ENCODE results near the gene IQCF2. TPM values are rescaled to one million over a fixed set of nuclear protein-coding genes. Genes with fewer than 3 reads are reported as not detected.

The IQCF2 gene
- total RNA-seq, 1 donor, result not detected

GRCh38 chr3:51816723-51817122 is 44.7 kb upstream of the IQCF2 start:
- H3K79me2 ChIP-seq (ENCODE audit: insufficient read depth, low read length), result no peaks in the 10 kb centered on the region
- H2AFZ ChIP-seq (ENCODE audit: low read length), result no peak overlapping the region
- no peaks in the 10 kb centered on the region for H3K36me3 ChIP-seq (ENCODE audit: insufficient read depth, low read length)
- TF ChIP-seq CTCF (IDR thresholded peaks at IDR 0.05; ENCODE audit: extremely low read depth, low read depth, low read length), result no peak
- no peaks in the 10 kb centered on the region for H3K27me3 ChIP-seq (ENCODE audit: insufficient read depth, low read length)
- H3K4me2 ChIP-seq (ENCODE audit: insufficient read depth, low read length), result no peak overlapping the region
- no peak overlapping the region for H3K4me3 ChIP-seq (ENCODE audit: insufficient read depth, low read length)
- no peaks in the 10 kb centered on the region for H3K4me1 ChIP-seq (ENCODE audit: insufficient read depth, low read length)
- DNase-seq (ENCODE audit: insufficient read length, low spot score, missing footprints), result no peak
- H4K20me1 ChIP-seq (ENCODE audit: insufficient read depth, low read length), result no peaks in the 10 kb centered on the region
- H3K9me3 ChIP-seq (ENCODE audit: low read depth, low read length), result no peaks in the 10 kb centered on the region
- H3K27ac ChIP-seq (ENCODE audit: low read depth, low read length), result no peak overlapping the region

GRCh38 chr3:51817375-51817774 is 44.0 kb upstream of the IQCF2 start:
- Histone ChIP-seq H2AFZ (ENCODE audit: low read length) (no peak overlapping the region), H3K4me1 (ENCODE audit: insufficient read depth, low read length) (no peaks in the 10 kb centered on the region), H3K36me3 (ENCODE audit: insufficient read depth, low read length) (no peaks in the 10 kb centered on the region), H3K9me3 (ENCODE audit: low read depth, low read length) (no peaks in the 10 kb centered on the region), H3K27ac (ENCODE audit: low read depth, low read length) (no peak overlapping the region), H4K20me1 (ENCODE audit: insufficient read depth, low read length) (no peaks in the 10 kb centered on the region), H3K4me2 (ENCODE audit: insufficient read depth, low read length) (no peak overlapping the region), H3K27me3 (ENCODE audit: insufficient read depth, low read length) (no peaks in the 10 kb centered on the region), H3K4me3 (ENCODE audit: insufficient read depth, low read length) (no peak overlapping the region), H3K79me2 (ENCODE audit: insufficient read depth, low read length) (no peaks in the 10 kb centered on the region)
- TF ChIP-seq CTCF (IDR thresholded peaks at IDR 0.05; ENCODE audit: extremely low read depth, low read depth, low read length), result no peak
- DNase-seq (ENCODE audit: insufficient read length, low spot score, missing footprints), result no peak

- Histone ChIP-seq H3K27me3 (ENCODE audit: insufficient read depth, low read length) (no peaks in the 10 kb centered on the region), H3K4me1 (ENCODE audit: insufficient read depth, low read length) (no peaks in the 10 kb centered on the region), H3K27ac (ENCODE audit: low read depth, low read length) (no peak overlapping the region), H3K4me2 (ENCODE audit: insufficient read depth, low read length) (no peak overlapping the region), H3K79me2 (ENCODE audit: insufficient read depth, low read length) (no peaks in the 10 kb centered on the region), H3K36me3 (ENCODE audit: insufficient read depth, low read length) (no peaks in the 10 kb centered on the region), H3K4me3 (ENCODE audit: insufficient read depth, low read length) (no peak overlapping the region), H3K9me3 (ENCODE audit: low read depth, low read length) (no peaks in the 10 kb centered on the region), H4K20me1 (ENCODE audit: insufficient read depth, low read length) (no peaks in the 10 kb centered on the region), H2AFZ (ENCODE audit: low read length) (no peak overlapping the region)
- DNase-seq (ENCODE audit: insufficient read length, low spot score, missing footprints), result no peak
- TF ChIP-seq CTCF (IDR thresholded peaks at IDR 0.05; ENCODE audit: extremely low read depth, low read depth, low read length), result no peak
These were observed 42.3 kb upstream of the IQCF2 start for GRCh38 chr3:51819151-51819550.

- H3K79me2 ChIP-seq (ENCODE audit: insufficient read depth, low read length), result no peaks in the 10 kb centered on the region
- no peaks in the 10 kb centered on the region for H3K27me3 ChIP-seq (ENCODE audit: insufficient read depth, low read length)
- H3K4me2 ChIP-seq (ENCODE audit: insufficient read depth, low read length), result no peak overlapping the region
- no peak for DNase-seq (ENCODE audit: insufficient read length, low spot score, missing footprints)
- no peaks in the 10 kb centered on the region for H4K20me1 ChIP-seq (ENCODE audit: insufficient read depth, low read length)
- no peaks in the 10 kb centered on the region for H3K36me3 ChIP-seq (ENCODE audit: insufficient read depth, low read length)
- H3K4me3 ChIP-seq (ENCODE audit: insufficient read depth, low read length), result no peak overlapping the region
- peak; percentile 23 for TF ChIP-seq CTCF (IDR thresholded peaks at IDR 0.05; ENCODE audit: extremely low read depth, low read depth, low read length)
- H3K27ac ChIP-seq (ENCODE audit: low read depth, low read length), result no peak overlapping the region
- no peaks in the 10 kb centered on the region for H3K4me1 ChIP-seq (ENCODE audit: insufficient read depth, low read length)
- no peak overlapping the region for H2AFZ ChIP-seq (ENCODE audit: low read length)
- no peaks in the 10 kb centered on the region for H3K9me3 ChIP-seq (ENCODE audit: low read depth, low read length)
These were observed 41.6 kb upstream of the IQCF2 start for GRCh38 chr3:51819709-51820406.
